Muscle of arm (tissue), 12 donors: Measurements from ENCODE around the gene ASCC1. TPM values are rescaled to one million over a fixed set of nuclear protein-coding genes. Genes with fewer than 3 reads are reported as not detected.

Experiments used
- DNase-seq: peaks from one replicate; pipeline ENCODE4 v3.0.0-alpha.2; 2013
- polyA plus RNA-seq, 12 donors: library from polyadenylated mRNA; unstranded; fragments of 120-200 nt; gene quantifications; one replicate each; pipeline ENCODE4 v1.2.1, GENCODE V29; 2013; ENCODE audit not compliant: insufficient read length in 12 of 12

The ASCC1 gene
- polyA plus RNA-seq, 12 donors, result 21.5 to 32.1 (median 28.5) TPM; not detected in 1

DNA sequence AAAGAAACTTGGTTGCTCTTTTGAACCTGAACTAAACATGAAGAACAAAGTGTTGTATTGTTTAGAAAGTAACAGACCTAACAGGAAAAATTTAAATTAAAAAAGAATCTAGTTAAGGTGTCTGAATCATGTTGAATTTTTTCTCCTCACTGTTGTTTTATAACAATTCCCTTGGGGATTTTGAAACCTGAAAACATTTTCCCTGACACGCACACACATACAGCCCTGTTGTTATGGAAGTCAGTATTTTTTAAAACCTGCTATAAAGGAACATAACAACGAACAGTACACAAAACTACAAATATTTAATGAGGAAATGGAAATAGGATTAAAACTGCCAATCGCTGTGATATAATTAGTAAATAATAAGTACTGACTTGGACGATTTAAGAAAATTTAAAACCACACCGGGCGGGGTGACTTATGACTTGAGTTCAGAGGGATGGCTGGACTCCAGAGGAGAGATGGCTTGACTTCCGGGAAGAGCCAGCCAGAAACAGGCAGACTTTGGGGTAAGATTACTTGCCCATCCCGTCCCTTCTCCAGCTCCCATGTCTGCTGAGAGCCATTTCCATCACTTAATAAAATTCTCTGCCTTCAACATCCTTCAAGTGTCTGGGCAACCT lies 111.5 kb downstream of the ASCC1 start:
- no peak for DNase-seq

DNA sequence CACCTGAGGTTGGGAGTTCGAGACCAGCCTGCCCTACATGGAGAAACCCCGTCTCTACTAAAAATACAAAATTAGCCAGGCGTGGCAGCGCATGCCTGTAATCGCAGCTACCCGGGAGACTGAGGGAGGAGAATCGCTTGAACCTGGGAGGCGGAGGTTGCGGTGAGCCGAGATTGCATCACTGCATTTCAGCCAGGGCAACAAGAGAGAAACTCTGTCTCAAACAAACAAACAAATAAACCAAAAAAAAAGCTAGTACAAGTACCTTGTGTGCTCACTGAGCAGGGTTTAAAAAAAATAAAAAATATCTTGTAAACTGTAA lies 116.5 kb downstream of the ASCC1 start:
- no peak for DNase-seq

DNA sequence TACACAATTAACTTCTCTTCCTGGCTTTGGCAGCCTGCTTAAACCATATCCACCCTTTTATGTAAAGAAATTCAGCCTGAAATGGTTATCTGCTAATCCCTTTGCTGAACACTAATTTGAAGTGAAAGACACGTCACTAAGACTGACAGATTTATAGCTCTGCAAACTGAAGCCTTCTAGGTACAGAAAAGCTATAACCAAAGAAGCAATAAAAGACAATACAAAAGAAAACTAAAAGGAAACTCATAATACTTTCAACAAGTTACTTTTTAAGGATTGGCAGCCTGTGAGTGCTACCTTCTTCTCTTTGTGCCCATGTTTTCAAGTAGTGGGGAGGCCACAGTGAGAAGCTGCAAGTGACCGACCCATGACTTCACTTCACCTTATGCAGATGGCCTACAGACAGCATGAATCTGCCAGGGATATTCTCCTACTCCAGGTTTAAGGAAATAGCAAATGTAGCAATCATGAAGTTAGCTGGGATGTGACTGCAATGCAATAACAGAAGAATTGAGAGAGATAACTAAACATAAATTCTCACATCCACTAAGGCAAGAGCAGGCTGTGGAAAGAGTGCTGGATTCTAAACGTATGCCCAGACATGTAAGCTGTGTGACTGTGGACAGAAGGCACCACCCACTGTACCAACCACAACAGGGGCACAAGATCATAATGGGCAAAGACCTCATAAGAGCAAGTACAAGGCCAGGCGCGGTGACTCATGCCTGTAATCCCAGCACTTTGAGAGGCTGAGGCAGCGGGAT lies 117.1 kb downstream of the ASCC1 start:
- DNase-seq, result no peak

- no peak for DNase-seq
Measured at GRCh38 chr10:72098301-72098835, 117.7 kb downstream of the ASCC1 start.

GRCh38 chr10:72097448-72098300 lies 118.4 kb downstream of the ASCC1 start:
- no peak for DNase-seq

DNA sequence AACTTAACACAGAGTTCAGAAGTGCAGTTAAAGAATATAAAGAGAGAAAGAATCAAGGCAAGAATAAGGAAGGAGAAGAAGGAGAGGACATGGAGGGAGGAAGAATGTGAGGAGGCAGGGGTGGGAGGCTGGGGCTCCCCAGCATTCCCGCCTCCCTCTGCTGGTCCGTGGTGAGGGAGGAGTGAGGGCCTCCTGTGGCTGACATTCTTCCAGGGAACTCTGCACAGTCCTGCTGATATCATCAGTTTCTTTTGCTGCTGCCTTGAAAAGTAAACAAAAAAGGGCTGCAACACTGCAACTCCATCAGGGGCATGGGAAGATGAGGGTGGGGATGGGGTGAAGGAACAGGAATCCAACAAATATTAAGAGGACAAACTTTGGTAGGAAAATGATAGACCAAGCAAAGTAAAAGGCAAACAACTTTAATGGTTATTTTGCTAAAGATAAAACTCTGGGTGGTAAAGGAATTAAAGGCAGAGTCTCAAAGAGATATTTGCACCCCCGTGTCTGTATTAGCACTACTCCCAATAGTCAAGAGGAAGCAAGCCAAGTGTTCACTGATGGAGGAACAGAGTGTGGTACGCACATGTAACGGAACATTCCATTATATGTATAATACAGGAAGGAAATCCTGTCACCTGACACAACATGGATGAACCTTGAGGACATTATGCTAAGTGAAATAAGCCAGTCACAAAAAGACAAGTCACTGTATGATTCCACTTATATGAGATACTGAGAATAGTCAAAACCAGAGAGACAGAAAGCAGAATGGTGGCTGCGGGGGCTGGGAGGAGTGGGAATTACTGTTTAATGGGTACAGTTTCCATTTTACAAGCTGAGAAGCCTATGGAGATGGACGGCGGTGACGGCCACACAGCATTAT lies 119.7 kb downstream of the ASCC1 start:
- DNase-seq, result no peak

- no peak for DNase-seq
Measured at GRCh38 chr10:72095195-72095594, 120.9 kb downstream of the ASCC1 start.

- no peak for DNase-seq
Measured at GRCh38 chr10:72094574-72094973, 121.5 kb downstream of the ASCC1 start.

DNA sequence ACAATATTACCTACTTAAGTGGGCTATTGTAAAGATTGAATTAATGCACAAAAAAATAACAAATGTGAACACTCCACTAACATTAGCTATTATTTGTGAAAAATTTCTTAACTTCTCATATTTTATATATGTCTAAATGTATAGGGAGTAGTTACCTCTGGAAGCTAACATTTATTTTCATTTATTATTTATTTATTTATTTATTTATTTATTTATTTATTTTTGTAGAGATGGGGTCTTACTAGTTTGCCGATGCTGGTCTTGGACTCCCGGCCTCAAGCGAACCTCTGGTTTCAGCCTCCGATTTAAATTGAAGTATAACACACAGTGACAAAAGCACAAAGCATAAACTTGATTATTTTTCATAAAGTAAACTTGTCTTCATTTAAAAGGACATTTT lies 122.6 kb downstream of the ASCC1 start:
- no peak for DNase-seq

GRCh38 chr10:72092987-72093386 lies 123.1 kb downstream of the ASCC1 start:
- DNase-seq, result no peak

DNA sequence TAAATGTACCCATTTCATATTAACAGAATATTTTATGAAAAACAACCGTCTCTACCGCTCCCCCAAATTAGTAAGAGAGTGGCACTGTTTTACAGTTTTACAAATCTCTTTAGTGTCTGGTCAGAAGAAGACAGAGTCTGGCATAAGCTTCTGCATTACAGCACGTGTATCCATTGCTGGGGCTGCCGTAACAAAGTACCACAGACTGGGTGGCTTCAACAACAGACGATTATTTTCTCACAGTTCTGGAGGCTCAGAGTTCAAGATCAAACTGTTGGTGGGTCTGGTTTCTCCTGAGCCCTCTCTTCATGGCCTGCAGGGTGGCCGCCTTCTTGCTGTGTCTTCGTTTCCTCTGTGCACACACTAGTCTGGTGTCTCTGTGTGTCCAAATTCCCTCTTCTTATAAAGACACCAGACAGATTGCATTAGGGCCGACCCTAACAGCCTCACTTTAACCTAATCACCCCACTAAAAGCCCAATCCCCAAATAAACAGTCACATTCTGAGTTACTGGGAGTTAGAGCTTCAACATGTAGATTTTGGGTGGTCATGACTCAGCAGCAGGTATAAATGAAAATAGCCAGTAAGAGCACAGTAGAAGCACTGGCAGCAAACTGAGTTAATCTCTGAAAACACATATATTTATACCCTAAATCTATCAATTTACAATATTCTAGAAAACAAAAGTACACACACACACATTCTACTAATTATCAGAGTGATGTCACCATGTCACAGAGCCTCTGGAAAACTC lies 123.7 kb downstream of the ASCC1 start:
- DNase-seq, result no peak

GRCh38 chr10:72090326-72090725 lies 125.8 kb downstream of the ASCC1 start:
- DNase-seq, result no peak

- DNase-seq, result no peak
Measured at GRCh38 chr10:72089618-72090017, 126.5 kb downstream of the ASCC1 start.

GRCh38 chr10:72088889-72089575 lies 127.0 kb downstream of the ASCC1 start:
- DNase-seq, result no peak

DNA sequence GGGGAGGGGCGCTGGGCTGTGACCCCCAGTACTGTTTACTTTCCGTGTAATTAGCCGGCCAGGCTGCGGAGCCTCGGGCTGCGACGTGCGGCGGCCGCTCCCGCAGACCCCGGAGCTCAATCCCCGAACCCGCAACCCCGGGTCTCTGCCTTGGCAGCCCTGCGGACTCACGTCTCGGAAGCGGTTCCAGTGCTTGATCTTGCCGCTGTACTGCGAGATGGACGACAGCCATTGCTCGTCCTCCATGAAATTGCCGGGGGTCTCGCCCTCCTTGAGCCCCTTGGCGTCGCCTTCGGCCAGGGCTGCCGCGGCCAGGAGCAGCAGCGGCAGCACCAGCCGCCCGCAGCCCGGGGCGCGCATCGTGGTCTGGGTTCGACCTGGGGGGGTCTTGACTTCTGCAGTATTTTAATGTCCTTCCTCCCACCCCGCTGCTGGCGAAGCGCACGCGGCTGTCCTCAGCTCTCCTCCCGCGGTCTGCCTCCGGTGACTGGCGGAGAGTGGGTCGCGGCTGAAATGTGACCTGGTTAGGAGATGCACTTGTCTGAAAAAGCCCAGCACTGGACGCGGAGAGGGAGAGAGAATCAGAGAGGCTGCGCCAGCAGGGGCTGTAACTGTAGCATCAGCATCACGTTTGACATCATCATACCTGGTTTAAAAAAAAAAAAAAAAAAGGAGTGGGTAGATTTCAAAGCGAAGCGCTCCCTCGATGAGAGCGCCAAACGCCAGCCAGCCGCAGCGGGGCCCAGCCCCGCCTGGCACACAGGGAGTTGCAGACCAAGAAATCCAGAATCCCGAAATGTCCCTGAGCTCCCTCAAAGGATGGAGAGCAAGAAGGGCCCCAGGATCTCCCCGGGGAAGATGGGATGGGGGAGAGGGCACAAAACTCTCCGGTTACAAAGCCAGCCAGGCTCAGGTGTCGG lies 127.8 kb downstream of the ASCC1 start, which contains the start of gene SPOCK2:
TSS of gene SPOCK2 (minus strand) at position 583 of the 920 bp plus-strand sequence. CDS start at position 360, 223 bp downstream.
- DNase-seq, result no peak

DNA sequence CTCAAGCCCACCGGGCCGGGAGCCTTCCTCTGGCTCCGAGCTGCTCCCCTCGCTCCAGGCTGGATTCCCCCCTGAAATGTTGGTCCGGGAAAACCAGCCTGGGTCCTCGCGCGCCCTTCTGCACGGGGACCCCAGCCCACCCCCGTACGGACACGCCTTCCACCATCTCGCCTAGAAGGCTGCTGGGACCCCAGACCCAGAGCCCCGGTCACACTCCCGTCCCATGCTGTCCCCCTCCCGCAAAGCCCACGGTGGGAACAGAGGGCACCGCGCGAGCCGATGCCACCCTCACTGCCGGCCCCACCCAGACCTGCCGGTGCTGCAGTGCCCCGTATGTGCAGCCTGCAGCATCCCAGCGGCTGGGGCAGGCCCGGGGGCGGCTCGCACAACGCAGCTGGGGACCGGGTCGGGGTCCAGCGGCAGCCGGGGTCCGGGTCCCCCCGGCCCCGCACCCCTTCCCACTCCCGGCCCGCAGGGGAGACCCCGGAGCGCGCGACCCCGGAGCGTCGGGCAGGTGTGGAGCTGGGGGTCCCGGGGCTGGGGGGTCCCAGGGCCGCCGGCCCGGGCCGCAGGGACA lies 128.6 kb downstream of the ASCC1 start:
- DNase-seq, result no peak

GRCh38 chr10:72086466-72087391 lies 129.3 kb downstream of the ASCC1 start:
- no peak for DNase-seq
